CD4-positive, alpha-beta memory T cell (primary cell): Measurements from ENCODE around the gene MKNK2. TPM values are rescaled to one million over a fixed set of nuclear protein-coding genes. Genes with fewer than 3 reads are reported as not detected.
A peak's percentile ranks its signal among the peaks of the same experiment; 100 is the strongest.

Experiments used
- CTCF ChIA-PET: fragments of 350-600 bp; sonication (Branson Sonifier 250); formaldehyde crosslinking; loops from one replicate; lab custom pipeline; 2021; ENCODE audit warnings: inconsistent platforms; ENCODE audit not compliant: partially characterized antibody; lab: Charles Lee
- POLR2A ChIA-PET: fragments of 350-600 bp; sonication (Branson Sonifier 250); formaldehyde crosslinking; loops from one replicate; lab custom pipeline; 2021; ENCODE audit not compliant: partially characterized antibody; lab: Charles Lee
- DNase-seq, 5 donors: peaks; one replicate each; pipeline versions ENCODE4 v3.0.0 to v3.0.0-alpha.2; 2020 to 2022; ENCODE audit warnings: mixed read lengths in 1 of 5
- H3K27ac ChIP-seq: one replicate; pipeline ENCODE4 v1.7.0; 2013; ENCODE audit warnings: low read depth, low read length
- H3K27me3 ChIP-seq: 2 replicates; pipeline ENCODE4 v1.7.0; 2013; ENCODE audit warnings: mild to moderate bottlenecking, low read length, moderate library complexity; ENCODE audit not compliant: insufficient read depth
- H3K36me3 ChIP-seq: 2 replicates; pipeline ENCODE4 v1.7.0; 2013; ENCODE audit warnings: mild to moderate bottlenecking, low read length, moderate library complexity; ENCODE audit not compliant: insufficient read depth
- H3K4me1 ChIP-seq: 2 replicates; pipeline ENCODE4 v1.7.0; 2013; ENCODE audit warnings: mild to moderate bottlenecking, low read length, moderate library complexity; ENCODE audit not compliant: insufficient read depth
- H3K4me3 ChIP-seq, 2 donors: one replicate each; pipeline ENCODE4 v1.7.0; 2013; ENCODE audit warnings: low read length in 2 of 2, mild to moderate bottlenecking in 1 of 2
- H3K9me3 ChIP-seq, 2 donors: one replicate each; pipeline ENCODE4 v1.7.0; 2013; ENCODE audit warnings: low read length in 2 of 2, control low read depth in 1 of 2; ENCODE audit not compliant: control insufficient read depth in 1 of 2
- H3K27ac Mint-ChIP-seq, 7 donors: one replicate each; pipeline ENCODE4 v1.8.0; 2020 to 2021; ENCODE audit warnings: mixed read lengths in 7 of 7, mild to moderate bottlenecking in 6 of 7, inconsistent platforms in 3 of 7, moderate library complexity in 3 of 7
- H3K27me3 Mint-ChIP-seq, 2 donors: one replicate each; pipeline ENCODE4 v1.8.0; 2020 to 2021; ENCODE audit warnings: mixed read lengths in 2 of 2
- H3K36me3 Mint-ChIP-seq, 2 donors: one replicate each; pipeline ENCODE4 v1.8.0; 2020 to 2021; ENCODE audit warnings: mixed read lengths in 2 of 2, inconsistent platforms in 1 of 2, mild to moderate bottlenecking in 1 of 2
- H3K4me1 Mint-ChIP-seq, 4 donors: one replicate each; pipeline ENCODE4 v1.8.0; 2020 to 2021; ENCODE audit warnings: mixed read lengths in 4 of 4, mild to moderate bottlenecking in 1 of 4
- H3K4me3 Mint-ChIP-seq, 8 donors: one replicate each; pipeline ENCODE4 v1.8.0; 2020 to 2021; ENCODE audit warnings: mixed read lengths in 8 of 8, mild to moderate bottlenecking in 7 of 8, moderate library complexity in 6 of 8, inconsistent platforms in 3 of 8
- H3K9me3 Mint-ChIP-seq, 8 donors: one replicate each; pipeline ENCODE4 v1.8.0; 2020 to 2021; ENCODE audit warnings: mixed read lengths in 8 of 8, mild to moderate bottlenecking in 5 of 8, inconsistent platforms in 3 of 8, moderate library complexity in 1 of 8
- intact Hi-C: fragments of 100-400 bp; cut with micrococcal nuclease; formaldehyde crosslinking; loops from one replicate; pipeline ENCODE4 v1.15.1; 2023
- polyA plus RNA-seq, 2 donors: library from polyadenylated mRNA; unstranded; fragments of 300-500 nt; fragmentation: Illumina TruSeq; gene quantifications; one replicate each; pipeline ENCODE4 v1.2.3, GENCODE V29; 2021
- total RNA-seq, 2 experiments: library from RNA; stranded (reverse); gene quantifications; one replicate each; pipeline ENCODE4 v1.2.3, GENCODE V29; 2021

MKNK2 gene
- total and polyA plus RNA-seq, 4 experiments from 2014 or later, result 24.1 to 195 (median 129) TPM

- peaks cover 18 to 75% (median 42%) of the 10 kb centered on the region in 4 donors for H3K4me1 Mint-ChIP-seq
- no peaks in the 10 kb centered on the region for H3K9me3 ChIP-seq
- peak overlapping the region; percentile 48 to 84 (median 62) for H3K27ac Mint-ChIP-seq
- peaks cover 0 to 33% of the 10 kb centered on the region in 2 donors for H3K36me3 Mint-ChIP-seq
- intact Hi-C loops, result no loop called here
- H3K27me3 ChIP-seq, result no peaks in the 10 kb centered on the region
- peaks cover 82% of the 10 kb centered on the region for H3K4me1 ChIP-seq
- DNase-seq, result peak in 1 of 5 donors; percentile 57
- peak overlapping the region in 6 of 8 donors; percentile 24 to 73 (median 40) for H3K4me3 Mint-ChIP-seq
- ChIA-PET CTCF (interaction anchor here (0.5 to 0.6 kb wide), 2 partner anchors 19 to 36 kb away, joined by 3 read pairs; no protein-coding TSS in a partner anchor), POLR2A (interaction anchor here (0.5 to 6.5 kb wide), 13 partner anchors 8 to 177 kb away, joined by 3 to 124 read pairs (median 11); partner anchors contain the start of gene MOB3A)
- H3K27me3 Mint-ChIP-seq, result no peaks in the 10 kb centered on the region
- peak overlapping the region; percentile 89 for H3K27ac ChIP-seq
- H3K4me3 ChIP-seq, result peak overlapping the region in 1 of 2 donors; percentile 22
- H3K36me3 ChIP-seq, result peaks cover 33% of the 10 kb centered on the region
- peaks cover 0 to 9% (median 0%) of the 10 kb centered on the region in 8 donors for H3K9me3 Mint-ChIP-seq
These were observed 3.5 kb downstream of the MKNK2 start for GRCh38 chr19:2047449-2048103.

GRCh38 chr19:2047076-2047448, 4.0 kb downstream of the MKNK2 start:
- H3K36me3 ChIP-seq, result peaks cover 37% of the 10 kb centered on the region
- peak overlapping the region in 2 of 8 donors; percentile 35 to 40 for H3K4me3 Mint-ChIP-seq
- no peaks in the 10 kb centered on the region for H3K9me3 ChIP-seq
- H3K27ac ChIP-seq, result peak overlapping the region; percentile 89
- H3K27me3 Mint-ChIP-seq, result no peaks in the 10 kb centered on the region
- no peak overlapping the region for H3K4me3 ChIP-seq
- peak in 1 of 5 donors; percentile 36 for DNase-seq
- H3K27me3 ChIP-seq, result no peaks in the 10 kb centered on the region
- ChIA-PET CTCF (interaction anchor here (0.6 kb wide), 1 partner anchor 37 kb away, joined by 3 read pairs; no protein-coding TSS in a partner anchor), POLR2A (interaction anchor here (0.5 to 6.5 kb wide), 11 partner anchors 7 to 176 kb away, joined by 3 to 124 read pairs (median 11); partner anchors contain the start of gene MOB3A)
- peaks cover 0 to 9% (median 0%) of the 10 kb centered on the region in 8 donors for H3K9me3 Mint-ChIP-seq
- H3K4me1 ChIP-seq, result peaks cover 81% of the 10 kb centered on the region
- peak overlapping the region; percentile 36 to 86 (median 72) for H3K27ac Mint-ChIP-seq
- peaks cover 15 to 74% (median 41%) of the 10 kb centered on the region in 4 donors for H3K4me1 Mint-ChIP-seq
- intact Hi-C loops, result no loop called here
- peaks cover 0 to 34% of the 10 kb centered on the region in 2 donors for H3K36me3 Mint-ChIP-seq

GRCh38 chr19:2046046-2046907, 4.8 kb downstream of the MKNK2 start:
- no peaks in the 10 kb centered on the region for H3K9me3 ChIP-seq
- CTCF ChIA-PET, result interaction anchor here (1.0 kb wide), 1 partner anchor 28 kb away, joined by 3 read pairs; no protein-coding TSS in a partner anchor
- DNase-seq, result no peak
- peaks cover 38% of the 10 kb centered on the region for H3K36me3 ChIP-seq
- H3K27ac Mint-ChIP-seq, result peak overlapping the region in 6 of 7 donors; percentile 42 to 92 (median 64)
- peaks cover 0 to 9% (median 0%) of the 10 kb centered on the region in 8 donors for H3K9me3 Mint-ChIP-seq
- POLR2A ChIA-PET, result interaction anchor here (0.7 to 6.5 kb wide), 9 partner anchors 6 to 49 kb away, joined by 3 to 124 read pairs (median 6); partner anchors contain the start of gene MOB3A
- intact Hi-C loops, result no loop called here
- H3K27me3 ChIP-seq, result no peaks in the 10 kb centered on the region
- H3K4me3 ChIP-seq, result no peak overlapping the region
- H3K4me3 Mint-ChIP-seq, result no peak overlapping the region
- peaks cover 78% of the 10 kb centered on the region for H3K4me1 ChIP-seq
- no peaks in the 10 kb centered on the region for H3K27me3 Mint-ChIP-seq
- peak overlapping the region; percentile 89 for H3K27ac ChIP-seq
- peaks cover 11 to 70% (median 40%) of the 10 kb centered on the region in 4 donors for H3K4me1 Mint-ChIP-seq
- H3K36me3 Mint-ChIP-seq, result peaks cover 0 to 35% of the 10 kb centered on the region in 2 donors

DNA sequence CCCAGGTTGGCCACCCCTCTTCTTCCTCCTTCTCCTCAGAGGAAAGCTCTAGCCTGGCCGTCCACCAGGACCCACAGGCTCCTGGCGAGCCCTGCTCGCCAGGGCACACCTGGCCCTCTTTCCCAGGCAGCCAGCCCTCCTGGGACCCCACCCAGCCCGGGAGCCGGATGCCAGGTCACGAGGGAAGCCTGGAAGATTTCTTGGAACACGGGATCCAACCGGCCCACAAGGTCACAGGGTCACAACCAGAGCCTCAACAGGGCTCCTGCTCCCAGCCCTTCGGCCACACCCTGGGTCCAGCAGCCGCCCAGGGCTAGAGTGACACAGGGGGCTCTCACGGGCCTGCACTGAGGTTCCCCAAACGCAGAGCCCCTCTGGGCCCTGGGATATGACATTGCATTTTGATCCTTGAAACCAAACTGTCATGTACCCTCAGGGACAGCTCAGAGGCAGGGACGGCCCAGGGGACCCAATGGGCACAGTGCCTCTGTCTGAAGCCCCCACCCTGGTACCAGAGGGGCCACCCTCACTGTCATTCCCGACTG, 5.5 kb downstream of the MKNK2 start:
- no peak for DNase-seq
- Mint-ChIP-seq H3K9me3 (peaks cover 0 to 9% (median 0%) of the 10 kb centered on the region in 8 donors), H3K36me3 (peaks cover 0 to 40% of the 10 kb centered on the region in 2 donors), H3K27ac (peak overlapping the region in 3 of 7 donors; percentile 22 to 92 (median 92)), H3K27me3 (no peaks in the 10 kb centered on the region), H3K4me3 (no peak overlapping the region), H3K4me1 (peaks cover 11 to 75% (median 43%) of the 10 kb centered on the region in 4 donors)
- intact Hi-C loops, result no loop called here
- ChIA-PET POLR2A (interaction anchor here (0.8 to 2.5 kb wide), 3 partner anchors 11 to 50 kb away, joined by 3 to 12 read pairs (median 4); partner anchors contain the start of gene MOB3A), CTCF (interaction anchor here (1.0 kb wide), 1 partner anchor 27 kb away, joined by 3 read pairs; no protein-coding TSS in a partner anchor)
- Histone ChIP-seq H3K36me3 (peaks cover 45% of the 10 kb centered on the region), H3K4me1 (peaks cover 85% of the 10 kb centered on the region), H3K4me3 (no peak overlapping the region), H3K27ac (peak overlapping the region; percentile 54), H3K27me3 (no peaks in the 10 kb centered on the region), H3K9me3 (no peaks in the 10 kb centered on the region)

- ChIA-PET POLR2A (interaction anchor here (0.7 to 4.7 kb wide), 6 partner anchors 12 to 229 kb away, joined by 3 to 34 read pairs (median 13); partner anchors contain the start of gene MOB3A), CTCF (interaction anchor here (1.0 kb wide), 1 partner anchor 26 kb away, joined by 3 read pairs; no protein-coding TSS in a partner anchor)
- Mint-ChIP-seq H3K27ac (peak overlapping the region; percentile 22 to 97 (median 82)), H3K9me3 (peaks cover 0 to 6% (median 0%) of the 10 kb centered on the region in 8 donors), H3K4me3 (peak overlapping the region in 2 of 8 donors; percentile 13 to 59), H3K36me3 (peaks cover 0 to 43% of the 10 kb centered on the region in 2 donors), H3K4me1 (peaks cover 11 to 74% (median 42%) of the 10 kb centered on the region in 4 donors), H3K27me3 (no peaks in the 10 kb centered on the region)
- intact Hi-C loops, result loop anchor here (5.0 kb wide), 1 partner anchor 107 kb away; the partner anchor contains the start of gene AP3D1
- DNase-seq, result no peak
- Histone ChIP-seq H3K36me3 (peaks cover 52% of the 10 kb centered on the region), H3K4me1 (peaks cover 89% of the 10 kb centered on the region), H3K27me3 (no peaks in the 10 kb centered on the region), H3K27ac (peak overlapping the region; percentile 54), H3K4me3 (no peak overlapping the region), H3K9me3 (no peaks in the 10 kb centered on the region)
These were observed 6.1 kb downstream of the MKNK2 start for GRCh38 chr19:2044709-2045500.
